Measurements from ENCODE around the gene CAMK4.
A peak's percentile ranks its signal among the peaks of the same experiment; 100 is the strongest.
"Not testable (repeated sequence)": the region's sequence is repeated elsewhere in the genome, so short reads cannot be mapped to it uniquely, and the experiment has no call there.

CAMK4 gene

DNA sequence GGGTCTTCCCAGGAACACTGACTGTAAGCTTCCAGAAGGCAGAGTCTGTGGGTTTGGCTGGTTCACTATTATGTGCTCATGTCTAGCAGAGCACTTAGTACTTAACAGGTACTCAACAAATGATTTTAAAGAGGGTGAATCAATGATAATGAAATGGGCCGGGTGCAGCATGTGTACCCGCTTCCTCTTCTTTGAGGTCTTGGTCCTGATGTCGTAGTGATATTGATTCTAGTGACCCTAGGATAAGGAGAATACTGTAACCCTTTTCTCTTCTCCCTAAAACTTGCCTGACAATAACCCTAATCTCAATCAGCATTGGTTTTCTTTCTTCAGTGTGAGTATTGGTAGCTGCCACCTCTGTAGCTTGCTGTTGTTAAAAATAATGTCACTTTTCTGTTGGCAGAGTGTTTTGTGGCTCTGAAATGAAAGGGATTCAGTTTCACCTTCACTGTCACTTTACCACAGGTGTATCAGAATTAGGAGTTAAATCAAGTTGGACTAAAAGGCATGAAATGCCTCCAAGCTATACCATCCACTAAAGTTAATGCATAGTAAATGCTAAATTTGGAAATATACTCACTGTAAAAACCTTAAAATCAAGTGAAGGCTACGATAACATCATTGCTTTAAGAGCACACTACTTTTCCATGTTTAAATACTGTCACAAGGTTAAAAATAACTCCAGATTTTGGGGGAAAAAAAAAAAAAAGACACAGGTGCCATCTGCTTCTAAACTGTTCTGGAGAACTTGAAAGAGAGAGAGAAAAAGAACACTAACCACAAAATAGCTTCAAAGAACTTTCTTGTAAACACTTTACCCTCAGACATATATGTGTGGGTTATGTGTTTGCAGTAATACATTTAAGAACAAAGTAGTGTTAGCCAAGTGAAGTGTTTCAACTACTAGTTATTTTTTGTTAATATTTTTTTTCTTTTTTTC is 6.0 kb downstream of the CAMK4 start:
- DNase-seq: no peak

DNA sequence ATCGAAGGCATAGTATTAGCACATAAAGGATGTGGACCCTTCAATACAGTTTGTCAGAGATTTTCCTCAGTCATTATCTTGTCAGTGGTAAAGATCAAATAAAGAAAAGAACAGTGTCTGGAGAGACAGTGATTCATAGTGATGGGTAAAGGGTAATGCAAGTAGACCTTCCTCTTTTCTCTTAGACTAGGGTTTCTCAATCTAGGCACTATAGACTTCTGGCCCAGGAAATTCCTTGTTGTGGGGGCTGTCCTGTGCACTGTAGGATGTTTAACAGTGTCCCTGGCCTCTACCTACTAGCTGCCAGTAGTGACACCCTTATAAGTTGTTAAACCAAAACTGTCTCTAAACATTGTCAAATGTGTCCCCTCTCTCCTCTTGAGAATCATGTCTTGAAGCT is 6.9 kb downstream of the CAMK4 start:
- no peak for DNase-seq

- DNase-seq: no peak
Measured at GRCh38 chr5:111232311-111233051, 8.3 kb downstream of the CAMK4 start.

- no peak for DNase-seq
Measured at GRCh38 chr5:111233052-111233374, 8.8 kb downstream of the CAMK4 start.

GRCh38 chr5:111234125-111234524 is 9.9 kb downstream of the CAMK4 start:
- DNase-seq: no peak

GRCh38 chr5:111235635-111236034 is 11.5 kb downstream of the CAMK4 start:
- no peak for DNase-seq

- no peak for DNase-seq
Measured at GRCh38 chr5:111236348-111236747, 12.2 kb downstream of the CAMK4 start.

DNA sequence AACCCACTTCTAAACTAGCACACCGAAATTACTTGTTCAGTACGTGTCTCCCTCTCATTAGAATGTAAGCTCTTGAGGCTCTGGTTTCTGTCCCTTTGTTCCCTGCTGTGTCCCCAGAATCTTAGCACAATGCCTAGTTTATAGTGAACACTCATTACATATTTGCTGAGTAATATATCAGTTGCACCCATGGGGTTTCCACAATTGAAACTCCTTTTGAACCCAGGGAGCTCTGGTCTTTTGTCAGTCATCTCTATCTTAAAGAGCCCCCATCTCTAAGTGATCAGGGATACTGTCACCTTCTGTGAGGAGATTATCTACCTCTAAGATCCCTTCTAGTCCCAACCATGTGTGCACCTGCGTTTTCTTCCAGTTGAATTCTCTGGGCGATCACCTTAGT is 12.8 kb downstream of the CAMK4 start:
- no peak for DNase-seq

DNA sequence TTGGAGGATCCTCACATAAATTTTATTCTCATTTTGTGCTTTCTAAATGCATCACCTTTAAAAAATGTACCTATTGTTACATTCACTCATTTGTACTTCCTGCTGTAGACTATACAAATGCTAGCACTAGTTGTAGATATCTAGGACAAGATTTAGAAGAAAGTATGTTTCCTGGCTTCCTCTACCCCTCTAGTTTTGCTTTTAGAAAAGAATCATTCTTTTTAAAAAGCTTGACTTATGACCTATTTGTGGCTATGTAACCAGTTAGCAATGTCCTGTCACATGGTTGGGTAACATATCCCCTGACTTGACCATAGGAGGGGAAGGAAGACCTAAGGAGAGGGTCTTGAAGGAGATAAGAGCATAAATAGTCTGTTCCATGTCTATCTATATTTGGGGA is 13.3 kb downstream of the CAMK4 start:
- no peak for DNase-seq

GRCh38 chr5:111238431-111239225 is 14.4 kb downstream of the CAMK4 start:
- DNase-seq: no peak

GRCh38 chr5:111241696-111242095 is 17.5 kb downstream of the CAMK4 start:
- no peak for DNase-seq

DNA sequence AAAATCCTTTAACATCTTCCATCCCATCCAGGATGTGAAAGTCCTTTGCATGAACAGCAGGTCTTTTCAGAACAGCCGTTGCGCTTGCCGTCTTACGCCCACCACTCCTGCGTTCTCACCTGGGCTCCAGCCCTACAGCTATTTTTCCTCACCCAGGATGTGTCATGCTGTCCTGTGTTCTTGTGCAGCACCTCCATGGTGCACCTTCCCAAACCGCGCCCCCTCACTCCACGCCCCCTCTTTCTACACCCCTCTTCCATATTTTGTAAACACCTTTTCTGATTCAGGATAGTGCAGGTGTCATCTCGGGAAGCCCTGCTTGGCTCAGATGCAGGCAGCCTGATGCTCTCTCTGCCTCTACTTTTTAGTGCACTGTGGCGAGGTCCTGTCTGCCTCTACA is 18.4 kb downstream of the CAMK4 start:
- DNase-seq: no peak

DNA sequence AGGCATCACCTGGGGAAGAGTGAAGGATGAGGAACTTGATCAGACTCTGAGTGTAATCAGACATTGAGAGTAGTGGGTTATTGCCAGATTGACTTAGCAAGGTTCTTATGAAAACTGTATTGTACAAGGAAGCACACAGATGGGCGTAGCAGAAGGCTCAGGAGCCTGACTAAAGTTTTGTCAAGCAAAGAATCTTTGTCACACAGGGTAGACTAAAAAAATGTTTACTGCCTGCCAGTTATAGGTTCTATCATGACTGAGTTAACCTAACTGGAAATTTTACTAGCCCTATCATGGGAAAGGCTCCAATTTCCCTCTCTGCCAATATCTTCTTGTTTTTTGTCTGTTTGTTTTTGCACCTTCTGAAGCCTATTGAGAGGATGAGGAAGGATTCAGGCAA is 19.1 kb downstream of the CAMK4 start:
- no peak for DNase-seq

DNA sequence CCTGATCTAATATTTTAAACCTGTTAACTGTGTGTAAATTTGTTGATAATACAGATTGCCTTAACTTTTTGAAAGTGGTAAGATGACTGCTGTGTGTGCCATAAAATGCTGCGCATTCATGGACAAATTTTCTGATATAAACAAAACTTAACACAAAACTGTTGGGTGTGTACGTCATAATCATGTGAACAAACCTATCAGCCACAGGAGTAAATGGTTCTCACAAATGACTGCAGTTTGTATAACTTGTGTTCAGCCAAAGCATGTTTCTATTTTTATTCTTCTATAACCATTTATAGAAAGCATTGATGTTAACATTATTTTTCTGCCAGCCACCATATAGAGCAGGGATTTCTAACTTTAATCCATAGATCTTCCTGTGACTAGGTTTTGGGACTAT is 21.5 kb downstream of the CAMK4 start:
- no peak for DNase-seq

DNA sequence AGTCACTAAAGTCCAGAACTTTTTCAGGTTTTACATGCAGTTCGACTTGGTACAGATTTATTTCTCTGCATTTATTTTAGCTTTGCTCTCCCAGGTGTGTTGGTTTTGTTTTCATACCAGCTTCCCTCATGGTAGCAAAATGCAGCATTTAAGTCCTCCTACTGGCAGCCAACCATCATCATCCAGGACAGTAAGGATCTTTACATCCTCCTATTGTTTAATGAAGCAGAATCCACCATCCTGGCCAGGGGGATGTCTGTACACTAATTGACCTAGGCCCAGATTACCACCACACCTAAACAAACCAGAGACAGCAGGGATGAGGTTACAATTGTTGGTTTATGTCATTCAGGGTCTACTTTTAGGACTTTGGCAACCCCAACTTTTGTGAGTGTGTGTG is 22.3 kb downstream of the CAMK4 start:
- no peak for DNase-seq

- no peak for DNase-seq
Measured at GRCh38 chr5:111248571-111248970, 24.4 kb downstream of the CAMK4 start.

DNA sequence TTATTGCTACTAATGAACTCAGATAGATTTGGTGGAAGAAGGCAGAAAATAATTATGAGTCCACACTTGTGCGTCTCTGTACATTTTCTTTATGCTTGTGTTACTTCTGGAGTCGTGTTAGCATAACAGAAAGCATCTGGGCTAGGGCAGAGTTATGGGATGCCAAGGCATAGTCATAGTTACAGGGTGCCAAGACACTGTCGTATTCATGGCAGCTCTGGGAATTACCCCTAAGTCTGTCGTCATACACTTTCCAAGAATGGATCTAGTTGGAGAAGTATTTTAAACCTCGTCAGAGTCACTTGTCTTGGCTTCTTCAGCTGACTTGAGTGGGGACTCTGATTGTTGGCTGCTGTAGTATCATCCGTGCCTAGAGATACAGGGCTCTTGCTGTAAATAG is 27.7 kb downstream of the CAMK4 start:
- DNase-seq: no peak

- DNase-seq: no peak
Measured at GRCh38 chr5:111252799-111253545, 28.8 kb downstream of the CAMK4 start.

DNA sequence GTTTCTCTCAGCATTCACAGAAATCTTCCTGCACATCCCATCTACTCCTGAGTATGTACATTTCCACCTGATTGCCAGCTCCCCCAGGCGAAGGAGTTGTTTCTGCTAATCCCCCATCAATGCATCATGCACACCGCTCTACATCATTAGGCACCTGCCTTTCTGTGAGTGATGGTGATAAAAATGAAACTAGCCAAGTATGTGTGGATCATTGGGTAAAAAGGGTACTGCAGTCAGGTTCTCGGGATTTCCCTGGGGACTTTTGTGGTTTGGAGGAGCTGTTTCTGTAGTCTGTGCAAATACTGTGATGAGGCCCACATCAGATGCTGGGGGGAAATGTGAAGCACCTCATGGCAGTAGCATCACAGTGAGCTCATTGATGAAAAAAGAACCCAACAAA is 30.4 kb downstream of the CAMK4 start:
- peak; percentile 79 for DNase-seq

- no peak for DNase-seq
Measured at GRCh38 chr5:111255169-111255568, 31.0 kb downstream of the CAMK4 start.

DNA sequence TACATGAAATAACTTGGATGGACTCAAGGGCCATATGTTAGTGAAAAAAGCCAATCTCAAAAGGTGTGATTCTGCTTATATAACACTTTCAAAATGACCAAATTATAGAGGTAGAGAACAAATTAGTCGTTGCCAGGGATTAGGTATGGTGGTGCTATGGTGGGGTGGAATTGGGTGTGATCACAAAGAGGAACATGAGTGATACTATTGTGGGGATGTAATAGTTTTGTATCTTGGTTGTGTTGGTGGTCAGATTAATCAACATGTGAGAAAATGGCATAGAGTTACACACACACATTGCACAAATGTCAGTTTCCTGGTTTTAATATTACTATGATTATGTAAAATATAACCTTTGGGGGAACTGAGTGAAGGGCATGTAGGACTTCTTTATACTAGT is 31.9 kb downstream of the CAMK4 start:
- no peak for DNase-seq

DNA sequence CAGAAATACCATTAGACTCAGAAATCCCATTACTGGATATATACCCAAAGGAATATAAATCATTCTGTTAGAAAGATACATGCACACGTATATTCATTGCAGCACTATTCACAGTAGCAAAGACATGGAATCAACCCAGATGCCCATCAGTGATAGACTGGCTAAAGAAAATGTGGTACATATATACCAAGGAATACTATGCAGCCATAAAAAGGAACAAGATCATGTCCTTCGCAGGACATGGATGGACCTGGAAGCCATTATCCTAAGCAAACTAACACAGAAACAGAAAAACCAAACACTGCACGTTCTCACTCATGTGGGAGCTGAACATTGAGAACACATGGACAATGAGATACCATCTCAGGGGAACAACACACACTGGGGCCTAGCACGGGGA is 33.4 kb downstream of the CAMK4 start:
- DNase-seq: not testable (repeated sequence)

DNA sequence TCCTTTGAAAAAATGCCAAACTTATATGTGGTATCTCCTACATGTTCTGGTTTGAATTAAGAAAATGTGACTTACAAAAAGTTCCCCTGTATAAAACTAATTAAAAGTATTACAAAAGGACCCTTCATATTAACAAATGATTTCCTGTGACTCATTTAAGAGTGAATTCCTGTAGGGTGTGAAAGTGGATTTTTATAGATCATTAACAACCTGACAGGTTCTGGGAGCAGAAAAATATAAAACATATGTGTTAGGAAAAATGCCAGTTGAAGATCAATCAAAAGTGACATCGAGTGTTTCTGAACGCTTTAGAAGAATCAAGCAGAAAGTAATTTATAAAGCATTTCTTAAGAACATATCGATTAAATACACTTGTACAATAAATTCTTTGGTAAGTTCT is 35.5 kb downstream of the CAMK4 start:
- DNase-seq: no peak
